Lower leg skin (tissue), 4 donors: ENCODE results near the gene ATF7. TPM values are rescaled to one million over a fixed set of nuclear protein-coding genes. Genes with fewer than 3 reads are reported as not detected.
A peak's percentile ranks its signal among the peaks of the same experiment; 100 is the strongest.

Experiments
- DNase-seq, 2 donors: peaks; one replicate each; pipeline ENCODE4 v3.0.0-alpha.2; 2019; ENCODE audit warnings: low spot score in 2 of 2
- H3K4me3 ChIP-seq: fragments of 200-600 bp; sonication (generic); 2 replicates; pipeline ENCODE4 v1.5.1; 2017; ENCODE audit warnings: mild to moderate bottlenecking, low read depth; ENCODE audit not compliant: poor library complexity, severe bottlenecking
- CTCF ChIP-seq, 3 donors: fragments of 450-650 bp; IDR thresholded peaks; one replicate each; pipeline ENCODE4 v1.5.1; 2016; ENCODE audit warnings: antibody characterized with exemption in 3 of 3, mild to moderate bottlenecking in 3 of 3, moderate library complexity in 2 of 3
- POLR2A ChIP-seq, 2 donors: fragments of 450-650 bp; IDR thresholded peaks; one replicate each; pipeline ENCODE4 v1.6.1; 2016 to 2017; ENCODE audit warnings: antibody characterized with exemption in 2 of 2, mild to moderate bottlenecking in 1 of 2, moderate library complexity in 1 of 2
- WGBS, 2 donors: methylation state at CpG; one replicate each; pipeline ENCODE4 v1.1.5; 2018; 5-methylcytosine and 5-hydroxymethylcytosine counted together
- intact Hi-C: fragments of 100-400 bp; cut with DNase I; formaldehyde crosslinking; loops from one replicate; pipeline ENCODE4 v1.15.0; 2023; ENCODE audit warnings: low total_unique reads
- total RNA-seq, 4 donors: library from RNA; depleted of rRNA; stranded (reverse); fragments of >200 nt; gene quantifications; one replicate each; pipeline ENCODE4 v1.1.0, GENCODE V29; 2016

ATF7 gene
- total RNA-seq, 4 donors from 2014 or later, result 25.1 to 34.4 (median 29.0) TPM

- intact Hi-C loops, result no loop called here
Observed at GRCh38 chr12:53533471-53533870, 92.7 kb downstream of the ATF7 start.

GRCh38 chr12:53532524-53533445 is 93.4 kb downstream of the ATF7 start:
- no peak for DNase-seq
- intact Hi-C loops, result no loop called here
- WGBS, 2 donors, result 91% methylated on average over 7 of the region's 7 CpGs
- TF ChIP-seq POLR2A (IDR thresholded peaks at IDR 0.05) (no peak), CTCF (IDR thresholded peaks at IDR 0.05) (no peak)
- H3K4me3 ChIP-seq, result no peak overlapping the region

More at GRCh38 chr12:53533471-53533870, 92.7 kb downstream of the ATF7 start:
- WGBS, 2 donors, result 59 to 64% methylated on average over 2 of the region's 2 CpGs
- DNase-seq, result peak in 1 of 2 donors; percentile 25
- H3K4me3 ChIP-seq, result no peak overlapping the region
- TF ChIP-seq CTCF (IDR thresholded peaks at IDR 0.05) (no peak), POLR2A (IDR thresholded peaks at IDR 0.05) (no peak)

GRCh38 chr12:53532021-53532420 is 94.2 kb downstream of the ATF7 start:
- DNase-seq, result no peak
- TF ChIP-seq CTCF (IDR thresholded peaks at IDR 0.05), result no peak
- TF ChIP-seq POLR2A (IDR thresholded peaks at IDR 0.05), result no peak
- intact Hi-C loops, result no loop called here
- H3K4me3 ChIP-seq, result no peak overlapping the region
- 60 to 67% methylated on average over 3 of the region's 3 CpGs for WGBS, 2 donors

- no peak for DNase-seq
- intact Hi-C loops, result no loop called here
- WGBS, 2 donors, result 83 to 85% methylated on average over 4 of the region's 4 CpGs
- no peak for TF ChIP-seq CTCF (IDR thresholded peaks at IDR 0.05)
- TF ChIP-seq POLR2A (IDR thresholded peaks at IDR 0.05), result no peak
- H3K4me3 ChIP-seq, result no peak overlapping the region
Observed at GRCh38 chr12:53530920-53531319, 95.3 kb downstream of the ATF7 start.

- H3K4me3 ChIP-seq, result no peak overlapping the region
- TF ChIP-seq POLR2A (IDR thresholded peaks at IDR 0.05) (no peak), CTCF (IDR thresholded peaks at IDR 0.05) (no peak)
- no peak for DNase-seq
- 92 to 94% methylated on average over 2 of the region's 2 CpGs for WGBS, 2 donors
- intact Hi-C loops, result no loop called here
Observed at GRCh38 chr12:53530061-53530460, 96.1 kb downstream of the ATF7 start.
